GF-D8 (cell line): ENCODE measurements around the gene PDZD2.
"Not testable (repeated sequence)": the region's sequence is repeated elsewhere in the genome, so short reads cannot be mapped to it uniquely, and the experiment has no call there.

ENCODE experiments used
- DNase-seq: peaks from one replicate; lab custom pipeline; 2025; lab: John Stamatoyannopoulos, UW

PDZD2 gene

GRCh38 chr5:32013658-32014057, 374.7 kb downstream of the PDZD2 start:
- DNase-seq, result no peak

GRCh38 chr5:32014096-32014745, 375.3 kb downstream of the PDZD2 start:
- no peak for DNase-seq

DNA sequence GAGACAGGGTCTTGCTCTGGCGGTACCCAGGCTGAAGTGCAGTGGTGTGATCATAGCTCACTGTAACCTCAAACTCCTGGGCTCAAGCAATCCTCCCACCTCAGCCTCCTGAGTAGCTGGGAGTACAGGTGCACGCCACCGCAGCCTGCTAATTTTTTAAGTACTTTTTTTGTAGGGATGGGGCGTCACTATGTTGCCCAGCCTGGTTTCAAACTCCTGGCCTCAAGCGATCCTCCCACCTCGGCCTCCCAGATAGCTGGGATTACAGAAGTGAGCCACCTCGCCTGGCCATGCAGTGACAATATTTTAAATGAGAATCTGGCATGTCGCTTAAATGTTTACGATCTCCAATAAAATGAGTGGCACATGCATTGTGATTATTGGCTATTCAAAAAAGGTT, 376.3 kb downstream of the PDZD2 start:
- not testable (repeated sequence) for DNase-seq

DNA sequence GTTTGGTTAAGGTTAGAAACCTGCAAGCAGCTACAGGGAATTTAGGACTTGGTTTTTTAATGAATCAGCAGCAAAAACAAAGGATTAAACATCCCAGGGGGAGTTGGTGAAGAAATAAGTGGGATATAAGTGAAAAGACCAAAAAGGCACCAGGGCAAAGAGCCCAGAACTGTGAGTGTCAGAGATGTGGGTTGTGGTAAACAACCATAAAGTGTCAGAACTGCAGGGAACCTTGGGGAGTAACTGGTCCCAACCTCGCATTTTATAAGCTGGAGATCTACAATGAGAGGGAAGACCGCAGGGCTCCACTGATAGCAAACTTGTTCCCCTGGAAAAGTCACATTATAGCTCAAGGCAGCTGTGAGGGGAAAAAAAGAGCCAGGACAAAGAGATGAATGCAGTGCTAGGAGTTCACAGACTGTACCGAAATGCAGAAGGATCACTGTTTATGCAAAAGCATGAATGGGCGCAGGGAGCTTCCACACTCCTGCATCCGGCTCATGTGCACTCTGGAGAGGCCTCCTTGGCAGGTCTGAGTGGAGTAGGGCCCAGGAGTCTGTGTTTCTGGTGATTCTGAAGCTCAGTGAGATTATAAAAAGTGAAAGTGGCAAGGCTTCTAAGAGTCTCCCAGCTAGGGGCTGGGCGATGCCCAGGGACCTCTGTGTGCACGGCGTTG, 378.9 kb downstream of the PDZD2 start:
- DNase-seq, result no peak

GRCh38 chr5:32018476-32019436, 379.8 kb downstream of the PDZD2 start:
- DNase-seq, result no peak

- no peak for DNase-seq
Measured at GRCh38 chr5:32020271-32020670, 381.3 kb downstream of the PDZD2 start.

DNA sequence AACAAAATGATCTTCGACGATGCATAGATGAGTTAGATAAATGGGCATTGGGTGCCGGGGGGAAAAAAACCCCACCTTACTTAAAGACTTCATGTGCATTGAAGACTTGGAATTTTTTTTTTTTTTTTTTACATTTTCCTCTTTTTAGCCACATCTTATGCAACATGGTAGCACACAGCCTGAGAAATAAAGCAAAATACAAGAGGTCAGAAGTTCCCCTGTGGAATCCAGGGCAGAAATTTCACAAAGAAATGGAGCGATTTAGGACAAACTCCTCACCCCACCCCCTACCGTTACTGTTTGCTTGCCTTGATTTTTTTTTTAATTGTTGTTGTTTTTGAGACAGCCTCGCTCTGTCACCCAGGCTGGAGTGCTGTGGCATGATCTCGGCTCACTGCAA, 382.0 kb downstream of the PDZD2 start:
- DNase-seq, result no peak

- DNase-seq, result no peak
Measured at GRCh38 chr5:32021771-32022170, 382.8 kb downstream of the PDZD2 start.

GRCh38 chr5:32022638-32023037, 383.7 kb downstream of the PDZD2 start:
- DNase-seq, result no peak

DNA sequence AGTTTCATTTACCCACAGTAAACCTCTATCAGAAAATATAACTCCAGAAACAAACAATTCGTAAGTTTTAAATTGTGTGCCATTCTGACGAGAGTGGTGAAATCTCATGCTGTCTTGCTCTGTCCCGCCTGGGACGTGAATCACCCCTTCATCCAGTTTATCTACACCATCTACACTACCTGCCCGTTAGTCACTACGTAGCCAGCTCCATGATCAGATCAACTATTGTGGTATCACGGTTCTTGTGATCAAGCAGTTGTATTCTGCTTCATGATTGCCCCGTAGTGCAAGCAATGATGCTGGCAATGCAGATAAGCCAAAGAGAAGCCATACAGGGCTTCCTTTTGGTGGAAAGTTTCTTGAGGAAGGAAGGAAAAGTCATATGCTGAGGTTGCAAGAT, 384.9 kb downstream of the PDZD2 start:
- DNase-seq, result no peak

- DNase-seq, result no peak
Measured at GRCh38 chr5:32024751-32025150, 385.8 kb downstream of the PDZD2 start.

DNA sequence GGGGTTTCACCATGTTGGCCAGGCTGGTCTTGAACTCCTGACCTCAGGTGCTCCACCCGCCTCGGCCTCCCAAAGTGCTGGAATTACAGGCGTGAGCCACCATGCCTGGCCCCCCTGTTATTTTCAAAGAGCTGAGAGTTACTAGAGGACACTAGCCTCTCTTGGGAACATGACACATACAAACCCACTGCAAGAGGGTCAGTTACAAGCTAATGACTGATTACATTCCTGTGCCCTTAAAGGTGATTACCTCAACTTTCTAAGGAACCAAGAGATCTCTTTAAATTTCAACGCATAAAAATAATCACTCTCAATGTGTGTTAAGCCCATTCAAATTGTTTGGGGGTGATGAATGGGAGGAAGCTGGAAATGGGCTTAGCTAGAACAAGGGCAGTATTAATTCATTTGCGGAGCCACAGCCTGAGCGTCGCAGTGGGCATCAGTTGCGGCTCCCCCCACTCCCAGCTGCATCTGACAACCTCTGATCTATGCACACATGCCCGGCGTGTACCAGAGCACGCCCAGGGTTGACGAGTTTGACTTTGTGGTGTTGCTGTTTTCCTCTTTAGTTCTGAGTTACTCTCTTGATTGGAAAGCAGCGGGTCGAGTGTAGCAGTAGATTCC, 388.3 kb downstream of the PDZD2 start:
- DNase-seq, result no peak

- DNase-seq, result peak; percentile 52
Measured at GRCh38 chr5:32027717-32028458, 389.0 kb downstream of the PDZD2 start.

GRCh38 chr5:32029261-32029660, 390.3 kb downstream of the PDZD2 start:
- no peak for DNase-seq

GRCh38 chr5:32029781-32030180, 390.9 kb downstream of the PDZD2 start:
- no peak for DNase-seq

- DNase-seq, result no peak
Measured at GRCh38 chr5:32030222-32030621, 391.3 kb downstream of the PDZD2 start.

- no peak for DNase-seq
Measured at GRCh38 chr5:32030686-32031085, 391.8 kb downstream of the PDZD2 start.

DNA sequence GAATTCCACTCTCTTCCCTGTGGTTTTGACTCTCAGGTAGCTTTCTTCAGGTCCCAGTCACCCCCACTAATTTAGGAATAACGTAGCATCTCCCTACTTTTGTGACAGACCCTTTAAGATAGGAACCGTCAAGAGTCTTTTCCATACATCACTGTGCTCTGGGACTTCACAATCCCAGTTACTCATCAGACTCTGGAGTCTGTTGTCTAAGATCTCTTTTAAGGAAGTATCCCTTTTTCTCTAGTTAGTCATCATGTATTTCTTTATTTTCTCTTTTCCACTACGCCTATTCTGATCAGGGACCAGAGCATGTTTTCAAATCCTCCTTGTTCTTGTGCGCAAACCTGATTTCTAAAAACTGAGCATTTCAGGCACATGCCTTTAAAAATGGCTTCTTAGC, 392.2 kb downstream of the PDZD2 start:
- no peak for DNase-seq

- no peak for DNase-seq
Measured at GRCh38 chr5:32038523-32038922, 399.6 kb downstream of the PDZD2 start.

- not testable (repeated sequence) for DNase-seq
Measured at GRCh38 chr5:32039133-32039532, 400.2 kb downstream of the PDZD2 start.

- DNase-seq, result not testable (repeated sequence)
Measured at GRCh38 chr5:32039601-32040000, 400.7 kb downstream of the PDZD2 start.
